Vagina (tissue), 2 donors: ENCODE measurements around the gene ECE1. TPM values are rescaled to one million over a fixed set of nuclear protein-coding genes. Genes with fewer than 3 reads are reported as not detected.

ENCODE experiments used
- DNase-seq, 2 donors: peaks; one replicate each; pipeline ENCODE4 v3.0.0-alpha.2; 2017; ENCODE audit errors: extremely low spot score in 2 of 2
- H3K27ac ChIP-seq: fragments of 200-600 bp; sonication (generic); one replicate; pipeline ENCODE4 v1.5.1; 2019
- H3K27me3 ChIP-seq: fragments of 200-600 bp; sonication (generic); one replicate; pipeline ENCODE4 v1.5.1; 2019
- H3K36me3 ChIP-seq, 2 donors: fragments of 200-600 bp; sonication (generic); one replicate each; pipeline ENCODE4 v1.5.1; 2017 to 2019
- H3K4me1 ChIP-seq: fragments of 200-600 bp; sonication (generic); one replicate; pipeline ENCODE4 v1.5.1; 2019
- H3K4me3 ChIP-seq, 2 donors: fragments of 200-600 bp; sonication (generic); 1 replicate in 1 of 2; 2 replicates in 1 of 2; pipeline ENCODE4 v1.5.1; 2016 to 2019
- H3K9me3 ChIP-seq: fragments of 200-600 bp; sonication (generic); one replicate; pipeline ENCODE4 v1.5.1; 2019
- POLR2A ChIP-seq, 2 donors: fragments of 450-650 bp; IDR thresholded peaks; one replicate each; pipeline ENCODE4 v1.6.1; 2017; ENCODE audit warnings: antibody characterized with exemption in 2 of 2, mild to moderate bottlenecking in 2 of 2, moderate library complexity in 2 of 2
- POLR2AphosphoS5 ChIP-seq, 2 donors: sonication (generic); formaldehyde crosslinking; IDR thresholded peaks; one replicate each; pipeline ENCODE4 v1.9.0; 2017; ENCODE audit warnings: antibody characterized with exemption in 2 of 2, mild to moderate bottlenecking in 2 of 2, low read depth in 1 of 2; ENCODE audit not compliant: insufficient read depth in 1 of 2
- intact Hi-C: fragments of 100-400 bp; cut with DNase I; formaldehyde crosslinking; loops from one replicate; pipeline ENCODE4 v1.15.1; 2023
- total RNA-seq: library from RNA; depleted of rRNA; stranded (reverse); fragments of >200 nt; gene quantifications from one replicate; pipeline ENCODE4 v1.2.3, GENCODE V29; 2016
- TF ChIP-seq, protein P1 (sequence below), 3 experiments: fragments of 450-650 bp in 2 of 3; fragments of 200-600 bp in 1 of 3; sonication (generic) in 1 of 3; IDR thresholded peaks; one replicate each; pipeline ENCODE4 v1.5.1; 2017 to 2019; ENCODE audit warnings: antibody characterized with exemption in 3 of 3, mild to moderate bottlenecking in 2 of 3, moderate library complexity in 2 of 3

Gene ECE1
- total RNA-seq, 1 donor from 2014 or later, result 93.8 TPM

DNA sequence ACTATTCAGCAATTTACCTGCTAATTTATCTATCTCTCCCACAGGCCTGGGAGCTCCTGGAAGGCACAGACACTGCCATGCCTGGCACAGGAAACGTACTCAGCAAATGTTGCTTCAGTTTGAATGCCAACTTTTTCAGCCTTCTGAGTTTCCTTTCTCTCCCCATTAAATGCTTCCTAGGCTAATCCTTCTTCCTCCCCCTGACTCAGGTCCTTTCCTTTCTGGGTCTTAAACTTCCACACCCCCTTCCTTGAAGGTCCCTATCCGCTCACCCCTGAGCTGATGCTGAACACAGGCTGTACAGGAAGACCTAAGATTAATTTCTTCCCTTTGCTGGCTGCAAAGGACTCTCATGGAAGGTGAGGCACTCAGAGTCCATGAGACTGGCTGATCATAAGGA is 40.3 kb upstream of the ECE1 start:
- intact Hi-C loops, result no loop called here
- no peaks in the 10 kb centered on the region for H3K36me3 ChIP-seq
- H3K27ac ChIP-seq, result peak overlapping the region; percentile 89
- no peaks in the 10 kb centered on the region for H3K9me3 ChIP-seq
- DNase-seq, result no peak
- H3K4me3 ChIP-seq, result no peak overlapping the region
- H3K4me1 ChIP-seq, result peaks cover 97% of the 10 kb centered on the region
- TF ChIP-seq POLR2A (IDR thresholded peaks at IDR 0.05), result no peak
- no peaks in the 10 kb centered on the region for H3K27me3 ChIP-seq

DNA sequence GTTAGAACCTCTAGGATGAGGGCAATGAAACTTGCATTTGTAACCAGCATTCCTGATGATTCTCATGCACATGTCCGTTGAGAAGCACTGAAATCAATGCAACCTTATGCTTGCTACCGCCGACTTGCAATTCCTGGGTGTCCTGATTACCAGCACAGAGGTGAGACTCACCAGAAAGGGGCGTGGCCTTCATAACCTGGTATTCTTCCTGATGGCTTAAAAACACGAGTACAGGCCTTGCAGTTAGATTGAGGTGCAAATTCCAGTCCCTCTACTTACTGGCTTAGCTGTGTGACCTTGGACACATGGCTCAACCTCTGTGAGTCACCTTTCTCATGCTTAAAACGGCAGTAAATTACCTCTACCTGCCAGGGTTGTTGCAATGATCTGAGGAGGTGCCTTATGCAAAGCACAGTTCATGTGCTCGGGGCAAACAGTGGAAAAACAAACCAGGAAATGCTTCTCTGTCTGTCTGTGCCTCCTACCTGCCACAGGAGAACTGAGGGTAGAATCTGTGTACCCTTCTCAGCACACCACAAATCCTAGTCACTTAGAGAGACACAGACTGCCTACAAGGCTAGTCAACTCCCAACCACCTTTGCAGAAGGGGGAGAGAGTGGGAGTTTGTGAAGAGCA is 39.1 kb upstream of the ECE1 start:
- Histone ChIP-seq H3K27ac (peak overlapping the region; percentile 59), H3K4me3 (no peak overlapping the region), H3K9me3 (no peaks in the 10 kb centered on the region), H3K27me3 (no peaks in the 10 kb centered on the region), H3K36me3 (no peaks in the 10 kb centered on the region), H3K4me1 (peaks cover 97% of the 10 kb centered on the region)
- no peak for DNase-seq
- TF ChIP-seq, protein P1, sequence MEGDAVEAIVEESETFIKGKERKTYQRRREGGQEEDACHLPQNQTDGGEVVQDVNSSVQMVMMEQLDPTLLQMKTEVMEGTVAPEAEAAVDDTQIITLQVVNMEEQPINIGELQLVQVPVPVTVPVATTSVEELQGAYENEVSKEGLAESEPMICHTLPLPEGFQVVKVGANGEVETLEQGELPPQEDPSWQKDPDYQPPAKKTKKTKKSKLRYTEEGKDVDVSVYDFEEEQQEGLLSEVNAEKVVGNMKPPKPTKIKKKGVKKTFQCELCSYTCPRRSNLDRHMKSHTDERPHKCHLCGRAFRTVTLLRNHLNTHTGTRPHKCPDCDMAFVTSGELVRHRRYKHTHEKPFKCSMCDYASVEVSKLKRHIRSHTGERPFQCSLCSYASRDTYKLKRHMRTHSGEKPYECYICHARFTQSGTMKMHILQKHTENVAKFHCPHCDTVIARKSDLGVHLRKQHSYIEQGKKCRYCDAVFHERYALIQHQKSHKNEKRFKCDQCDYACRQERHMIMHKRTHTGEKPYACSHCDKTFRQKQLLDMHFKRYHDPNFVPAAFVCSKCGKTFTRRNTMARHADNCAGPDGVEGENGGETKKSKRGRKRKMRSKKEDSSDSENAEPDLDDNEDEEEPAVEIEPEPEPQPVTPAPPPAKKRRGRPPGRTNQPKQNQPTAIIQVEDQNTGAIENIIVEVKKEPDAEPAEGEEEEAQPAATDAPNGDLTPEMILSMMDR (IDR thresholded peaks at IDR 0.05), result no peak
- peak in 1 of 2 donors; percentile 81 for TF ChIP-seq POLR2AphosphoS5 (IDR thresholded peaks at IDR 0.05; ENCODE audit: insufficient read depth in 1 of 2, low read depth in 1 of 2)
- intact Hi-C loops, result no loop called here

DNA sequence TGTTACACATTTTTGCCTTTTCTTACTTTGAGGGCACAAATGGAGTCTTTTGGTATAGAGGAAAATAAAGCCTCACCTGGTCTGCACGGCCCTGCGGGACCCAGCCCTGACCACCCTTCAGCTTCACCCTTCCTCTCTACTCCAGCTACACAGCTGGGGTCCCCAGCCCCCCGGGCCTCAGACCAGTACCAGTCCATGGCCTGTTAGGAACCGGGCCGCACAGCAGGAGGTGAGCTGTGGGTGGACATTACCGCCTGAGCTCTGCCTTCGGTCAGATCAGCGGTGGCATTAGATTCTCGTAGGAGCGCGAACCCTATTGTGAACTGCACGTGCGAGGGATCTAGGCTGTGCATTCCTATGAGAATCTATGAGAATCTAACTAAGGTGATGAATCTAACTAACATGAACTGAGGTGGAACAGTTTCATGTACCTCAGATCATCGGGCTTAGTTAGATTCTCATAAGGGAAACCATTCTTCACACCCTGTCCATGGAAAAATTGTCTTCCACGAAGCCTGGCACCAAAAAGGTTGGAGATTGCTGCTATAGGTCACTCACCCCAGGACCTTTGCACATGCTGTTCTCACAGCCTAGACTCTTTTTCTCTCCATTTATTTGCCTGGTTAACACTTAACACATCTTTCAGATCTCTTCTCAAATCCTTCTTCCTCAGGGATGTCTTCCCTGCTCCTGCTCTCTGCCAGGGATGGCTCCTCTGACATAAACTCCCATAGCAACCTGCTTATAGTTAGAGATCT is 37.5 kb upstream of the ECE1 start:
- TF ChIP-seq, protein P1 (IDR thresholded peaks at IDR 0.05), result no peak
- TF ChIP-seq POLR2AphosphoS5 (IDR thresholded peaks at IDR 0.05; ENCODE audit: insufficient read depth in 1 of 2, low read depth in 1 of 2) (no peak), POLR2A (IDR thresholded peaks at IDR 0.05) (no peak)
- Histone ChIP-seq H3K36me3 (no peaks in the 10 kb centered on the region), H3K27me3 (no peaks in the 10 kb centered on the region), H3K9me3 (no peaks in the 10 kb centered on the region), H3K27ac (peak overlapping the region; percentile 86), H3K4me1 (peaks cover 97% of the 10 kb centered on the region), H3K4me3 (no peak overlapping the region)
- intact Hi-C loops, result no loop called here
- no peak for DNase-seq

DNA sequence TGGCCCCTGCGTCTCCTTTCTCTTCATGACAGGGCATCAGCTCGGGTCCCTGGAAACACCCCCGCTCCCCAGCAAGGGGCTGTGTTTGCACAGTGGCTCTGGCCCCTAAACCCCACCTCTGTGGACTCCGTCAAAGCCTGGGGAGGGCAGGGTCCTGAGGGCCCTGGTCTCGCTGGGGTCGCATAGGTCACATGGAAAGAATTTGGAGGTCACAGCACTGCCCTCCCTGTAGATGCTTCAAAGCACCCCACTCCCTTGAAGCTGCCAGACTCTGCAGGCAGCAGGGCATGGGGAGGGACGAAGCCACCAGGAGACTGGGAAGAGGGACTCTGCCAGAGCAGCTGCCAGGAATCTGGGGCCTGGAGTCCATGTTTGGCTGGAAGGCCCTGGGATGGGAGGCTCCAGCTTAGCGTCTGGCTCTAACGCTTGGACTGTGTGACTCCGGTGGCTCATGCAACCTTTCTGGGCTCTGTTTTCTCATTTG is 36.6 kb upstream of the ECE1 start:
- Histone ChIP-seq H3K4me3 (no peak overlapping the region), H3K27me3 (no peaks in the 10 kb centered on the region), H3K4me1 (peaks cover 99% of the 10 kb centered on the region), H3K27ac (peak overlapping the region; percentile 86), H3K9me3 (no peaks in the 10 kb centered on the region), H3K36me3 (no peaks in the 10 kb centered on the region)
- TF ChIP-seq, protein P1 (IDR thresholded peaks at IDR 0.05), result no peak
- no peak for TF ChIP-seq POLR2A (IDR thresholded peaks at IDR 0.05)
- TF ChIP-seq POLR2AphosphoS5 (IDR thresholded peaks at IDR 0.05; ENCODE audit: insufficient read depth in 1 of 2, low read depth in 1 of 2), result peak in 1 of 2 donors; percentile 53
- DNase-seq, result no peak
- intact Hi-C loops, result no loop called here

DNA sequence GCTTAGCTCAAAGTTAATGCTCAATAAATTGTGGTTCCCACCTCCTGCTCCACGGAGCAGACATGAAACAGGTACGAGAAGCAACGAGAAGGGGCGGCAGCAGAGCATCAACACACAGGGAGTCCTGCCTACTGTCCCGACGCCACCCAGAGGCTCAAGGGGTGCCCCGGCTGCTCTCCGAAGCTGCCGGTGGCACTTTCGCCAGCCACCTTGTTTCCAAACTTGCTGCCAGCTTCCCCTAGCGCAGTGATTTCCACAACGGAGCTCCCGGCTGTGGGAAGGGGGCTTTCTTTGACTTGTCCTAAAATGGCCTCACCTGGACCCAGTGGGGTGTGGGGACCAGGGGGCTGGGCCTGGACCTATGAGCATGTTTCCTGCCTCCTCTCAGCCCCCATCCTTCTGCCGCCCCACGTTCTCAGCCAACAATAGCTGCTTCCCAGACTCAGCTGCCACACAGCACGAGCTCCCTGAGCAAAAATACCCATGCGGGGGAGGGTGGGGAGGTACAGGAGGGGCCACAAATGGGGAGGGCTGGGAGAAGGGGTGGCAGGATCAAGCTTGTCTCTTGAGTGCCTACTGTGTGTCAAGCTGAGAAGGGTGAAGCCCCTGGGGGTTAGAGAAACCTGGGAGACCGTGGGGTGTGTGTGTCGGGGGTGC is 35.6 kb upstream of the ECE1 start:
- H3K27me3 ChIP-seq, result no peaks in the 10 kb centered on the region
- intact Hi-C loops, result no loop called here
- no peaks in the 10 kb centered on the region for H3K36me3 ChIP-seq
- H3K27ac ChIP-seq, result peak overlapping the region; percentile 86
- no peaks in the 10 kb centered on the region for H3K9me3 ChIP-seq
- H3K4me3 ChIP-seq, result no peak overlapping the region
- TF ChIP-seq, protein P1 (IDR thresholded peaks at IDR 0.05), result no peak
- no peak for TF ChIP-seq POLR2A (IDR thresholded peaks at IDR 0.05)
- TF ChIP-seq POLR2AphosphoS5 (IDR thresholded peaks at IDR 0.05; ENCODE audit: insufficient read depth in 1 of 2, low read depth in 1 of 2), result no peak
- peaks cover 99% of the 10 kb centered on the region for H3K4me1 ChIP-seq
- DNase-seq, result no peak
